ENCODE data around the gene FBLIM1.

FBLIM1 gene
- total RNA-seq, result 0 to 0.61 reads per million in 2 donors

GRCh38 chr1:15758343-15758931 is at the start of gene FBLIM1:
TSS of gene FBLIM1 (plus strand) at chr1:15758795. CDS start at chr1:15764984, 6,189 bp downstream.
- DNase-seq, result no peak

- no peak for DNase-seq
Measured at GRCh38 chr1:15709226-15709625, 49.4 kb upstream of the FBLIM1 start.

GRCh38 chr1:15712168-15712567 is 46.4 kb upstream of the FBLIM1 start:
- DNase-seq, result no peak

- DNase-seq, result no peak
Measured at GRCh38 chr1:15714406-15715136, 44.0 kb upstream of the FBLIM1 start.

- DNase-seq, result no peak
Measured at GRCh38 chr1:15717418-15718125, 41.0 kb upstream of the FBLIM1 start.

GRCh38 chr1:15718199-15718601 is 40.4 kb upstream of the FBLIM1 start:
- no peak for DNase-seq

- DNase-seq, result no peak
Measured at GRCh38 chr1:15719381-15720120, 39.0 kb upstream of the FBLIM1 start.

GRCh38 chr1:15720861-15721260 is 37.7 kb upstream of the FBLIM1 start:
- no peak for DNase-seq

GRCh38 chr1:15722411-15722810 is 36.2 kb upstream of the FBLIM1 start:
- DNase-seq, result no peak

GRCh38 chr1:15722836-15723532 is 35.6 kb upstream of the FBLIM1 start:
- DNase-seq, result no peak

- no peak for DNase-seq
Measured at GRCh38 chr1:15723631-15724246, 34.9 kb upstream of the FBLIM1 start.

GRCh38 chr1:15724949-15725880 is 33.4 kb upstream of the FBLIM1 start:
- no peak for DNase-seq

- no peak for DNase-seq
Measured at GRCh38 chr1:15726508-15726907, 32.1 kb upstream of the FBLIM1 start.

- no peak for DNase-seq
Measured at GRCh38 chr1:15727021-15727420, 31.6 kb upstream of the FBLIM1 start.

- DNase-seq, result no peak
Measured at GRCh38 chr1:15727424-15727823, 31.2 kb upstream of the FBLIM1 start.

GRCh38 chr1:15727866-15728534 is 30.6 kb upstream of the FBLIM1 start:
- no peak for DNase-seq

GRCh38 chr1:15728937-15729657 is 29.5 kb upstream of the FBLIM1 start:
- no peak for DNase-seq

GRCh38 chr1:15730423-15730822 is 28.2 kb upstream of the FBLIM1 start:
- DNase-seq, result no peak

GRCh38 chr1:15730936-15731335 is 27.7 kb upstream of the FBLIM1 start:
- DNase-seq, result no peak

Data from T-helper 2 cell (primary cell).